ENCODE results near the gene TINCR.
"Not testable (repeated sequence)": the region's sequence is repeated elsewhere in the genome, so short reads cannot be mapped to it uniquely, and the experiment has no call there.

The TINCR gene

DNA sequence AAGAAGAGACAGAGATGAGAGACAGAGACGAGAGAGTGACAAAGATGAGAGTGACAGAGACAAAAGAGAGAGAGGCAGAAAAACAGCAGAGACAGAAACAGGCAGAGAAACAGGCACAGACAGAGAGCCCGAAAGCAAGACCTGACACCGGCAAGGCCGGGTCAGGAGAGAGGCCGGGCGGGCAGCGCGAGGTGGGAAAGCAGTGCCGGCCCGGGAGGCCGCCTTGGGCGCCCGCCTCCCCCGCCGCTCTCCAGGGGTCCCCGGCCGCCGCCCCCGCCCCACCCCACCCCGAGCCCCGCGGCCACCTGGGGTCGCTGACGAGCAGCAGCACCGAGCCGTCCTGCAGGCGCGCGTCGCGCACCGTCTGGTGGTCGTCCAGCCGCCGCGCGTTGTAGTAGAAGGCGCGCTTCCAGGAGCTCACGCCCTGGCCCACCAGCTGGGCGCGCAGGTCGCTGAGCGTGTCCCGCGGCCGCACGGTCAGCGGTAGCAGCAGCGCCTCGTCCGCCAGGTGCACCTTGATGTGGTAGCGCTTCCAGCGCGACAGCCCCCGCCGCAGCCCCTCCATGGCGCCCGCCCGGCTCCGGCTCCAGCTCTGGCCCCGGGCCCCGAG lies at the start of gene TINCR:
Gene TINCR, minus strand, starts transcription at position 594 of the 610 bp plus-strand sequence.
- no peak for DNase-seq

DNA sequence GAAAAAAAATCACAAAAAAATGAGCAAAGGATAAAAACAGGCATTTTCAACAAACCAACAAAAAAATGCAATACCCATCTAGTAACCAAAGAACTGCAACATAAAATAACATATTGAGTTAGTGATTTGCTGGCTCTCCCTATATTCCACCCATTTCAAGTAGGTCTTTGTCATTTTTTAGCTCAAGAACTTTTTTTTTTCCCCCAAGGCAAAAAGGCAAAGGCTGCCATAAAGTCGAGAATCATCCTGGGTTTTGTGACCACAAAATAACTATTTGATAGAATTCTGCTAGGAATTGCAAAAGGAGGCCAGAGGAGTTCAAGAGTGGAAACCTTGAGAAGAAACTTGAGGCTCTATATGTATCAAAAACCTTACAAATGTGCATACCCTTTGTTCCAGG lies 49.3 kb upstream of the TINCR start:
- DNase-seq: no peak

DNA sequence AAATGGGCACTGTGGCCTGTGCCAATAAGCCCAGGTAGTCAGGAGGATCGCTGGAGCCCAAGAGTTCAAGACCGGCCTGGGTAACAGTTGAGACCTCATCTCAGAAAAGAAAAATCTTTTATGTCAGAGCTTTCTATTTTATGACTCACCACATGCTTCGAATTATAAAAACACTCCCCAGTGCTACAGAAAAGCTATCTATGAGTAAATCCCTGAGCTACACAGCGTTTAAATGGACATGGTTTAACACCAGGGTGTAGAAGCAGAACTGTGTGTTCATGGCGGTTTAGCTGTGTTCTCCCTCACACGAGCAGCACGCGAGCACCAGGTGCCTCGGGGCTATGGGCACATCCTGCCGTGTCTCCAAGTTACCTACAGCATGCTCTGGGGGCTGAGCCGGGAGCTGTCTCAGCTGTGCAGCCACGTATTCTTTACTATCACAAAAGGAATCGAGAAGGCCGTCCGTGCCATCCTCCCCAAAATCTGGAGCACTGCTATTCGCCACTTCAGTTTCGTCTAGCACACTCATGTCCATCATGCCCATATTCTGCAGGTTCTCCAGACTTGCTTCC lies 48.1 kb upstream of the TINCR start:
- DNase-seq: no peak

DNA sequence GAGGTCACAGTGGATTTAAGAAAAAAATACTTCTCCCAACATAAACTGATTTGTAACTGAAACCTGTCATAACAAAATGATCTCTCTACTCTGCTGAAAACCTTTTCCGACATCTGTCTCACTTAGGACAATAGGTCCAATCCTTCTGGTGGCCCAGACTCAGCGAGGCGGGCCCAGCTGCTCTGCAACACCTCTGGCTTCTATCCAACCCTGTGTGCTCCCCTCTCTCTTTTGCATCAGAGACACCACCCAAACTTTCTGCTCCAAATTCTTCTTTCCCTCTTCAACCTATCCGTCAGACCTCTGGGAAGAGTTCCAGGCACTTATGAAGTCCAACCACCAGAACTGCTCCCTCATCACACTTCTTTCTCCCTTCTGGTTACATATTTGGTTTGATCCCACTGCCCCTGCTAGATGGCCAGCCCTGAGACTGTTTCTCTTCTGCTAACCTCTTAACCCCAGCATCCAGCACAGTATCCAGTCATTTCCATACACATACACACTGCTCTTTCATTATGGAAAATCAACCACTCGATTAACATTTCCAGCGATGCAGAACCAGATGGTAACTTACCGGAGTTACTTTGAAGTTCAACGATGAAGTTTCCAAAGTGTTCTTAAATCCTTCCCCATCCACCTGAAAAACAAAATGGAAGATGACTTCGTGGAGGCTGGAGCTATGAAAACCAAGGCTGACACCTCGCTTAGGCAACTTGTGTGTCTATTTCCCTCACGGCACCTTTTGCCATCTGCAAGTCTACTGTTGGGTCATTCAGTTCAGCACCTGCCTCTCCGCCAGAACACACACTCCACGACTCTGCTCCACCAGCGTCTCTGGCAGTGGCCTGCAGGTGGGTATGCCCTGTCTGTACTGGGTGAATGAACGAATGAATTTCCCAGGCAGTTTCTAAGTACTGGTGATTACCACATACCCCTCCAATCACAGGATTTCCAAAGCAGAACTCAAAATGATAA lies 45.4 kb upstream of the TINCR start:
- DNase-seq: no peak

DNA sequence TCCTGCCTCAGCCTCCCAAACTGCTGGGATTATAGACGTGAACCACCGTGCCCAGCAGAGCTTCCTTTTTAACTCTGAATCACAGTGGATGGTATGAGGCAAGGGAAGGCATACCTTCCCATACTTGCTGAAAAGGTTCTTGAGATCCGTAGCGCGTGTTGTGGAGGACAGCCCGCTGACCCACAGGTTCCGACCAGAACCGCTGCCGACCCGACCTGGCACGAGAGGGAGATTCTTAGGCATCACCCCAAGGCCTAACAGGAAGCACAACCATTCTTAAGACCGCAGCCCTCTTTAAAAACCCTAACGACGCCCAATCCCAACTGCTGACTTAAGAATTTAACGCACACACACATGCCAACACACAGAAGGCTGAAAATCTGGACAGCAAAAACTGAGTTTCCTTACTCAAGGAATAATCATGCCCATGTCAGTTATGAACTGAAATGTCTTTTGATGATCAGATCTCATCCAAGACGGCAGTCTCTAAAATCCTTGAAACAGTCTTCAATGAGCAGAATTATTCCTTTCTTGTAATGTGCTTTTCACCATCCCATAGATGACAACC lies 42.2 kb upstream of the TINCR start:
- DNase-seq: no peak

DNA sequence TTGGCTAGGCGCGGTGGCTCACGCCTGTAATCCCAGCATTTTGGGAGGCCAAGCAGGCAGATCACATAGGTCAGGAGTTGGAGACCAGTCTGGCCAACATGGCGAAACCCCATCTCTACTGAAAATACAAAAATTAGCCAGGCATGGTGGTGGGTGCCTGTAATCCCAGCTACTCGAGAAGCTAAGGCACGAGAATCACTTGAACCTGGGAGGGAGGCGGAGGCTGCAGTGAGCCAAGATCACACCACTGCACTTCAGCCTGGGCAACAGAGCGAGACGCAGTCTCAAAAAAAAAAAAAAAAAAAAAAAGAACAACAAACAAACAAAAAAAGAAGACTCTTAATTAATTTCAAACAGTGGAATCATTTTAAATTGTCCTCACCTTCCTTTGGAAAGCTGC lies 41.0 kb upstream of the TINCR start:
- DNase-seq: not testable (repeated sequence)

DNA sequence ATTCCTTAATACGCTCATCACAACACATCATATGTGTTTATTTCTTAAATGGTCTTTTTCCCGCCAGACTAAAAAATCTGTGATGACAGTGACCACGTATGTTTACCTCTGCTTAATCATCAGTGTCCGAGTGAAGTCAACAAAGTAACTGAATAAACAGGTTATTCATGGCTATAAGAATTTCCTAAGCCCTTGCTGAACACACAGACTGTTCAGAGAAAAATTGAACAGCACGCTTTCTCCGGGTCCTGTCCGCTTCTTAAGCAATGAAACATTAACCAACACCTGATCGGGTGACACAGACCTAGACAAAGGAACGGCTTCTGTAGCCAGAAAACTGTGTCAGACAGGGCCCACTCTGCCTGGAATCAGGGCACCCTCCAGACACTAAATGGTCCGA lies 40.5 kb upstream of the TINCR start:
- no peak for DNase-seq

DNA sequence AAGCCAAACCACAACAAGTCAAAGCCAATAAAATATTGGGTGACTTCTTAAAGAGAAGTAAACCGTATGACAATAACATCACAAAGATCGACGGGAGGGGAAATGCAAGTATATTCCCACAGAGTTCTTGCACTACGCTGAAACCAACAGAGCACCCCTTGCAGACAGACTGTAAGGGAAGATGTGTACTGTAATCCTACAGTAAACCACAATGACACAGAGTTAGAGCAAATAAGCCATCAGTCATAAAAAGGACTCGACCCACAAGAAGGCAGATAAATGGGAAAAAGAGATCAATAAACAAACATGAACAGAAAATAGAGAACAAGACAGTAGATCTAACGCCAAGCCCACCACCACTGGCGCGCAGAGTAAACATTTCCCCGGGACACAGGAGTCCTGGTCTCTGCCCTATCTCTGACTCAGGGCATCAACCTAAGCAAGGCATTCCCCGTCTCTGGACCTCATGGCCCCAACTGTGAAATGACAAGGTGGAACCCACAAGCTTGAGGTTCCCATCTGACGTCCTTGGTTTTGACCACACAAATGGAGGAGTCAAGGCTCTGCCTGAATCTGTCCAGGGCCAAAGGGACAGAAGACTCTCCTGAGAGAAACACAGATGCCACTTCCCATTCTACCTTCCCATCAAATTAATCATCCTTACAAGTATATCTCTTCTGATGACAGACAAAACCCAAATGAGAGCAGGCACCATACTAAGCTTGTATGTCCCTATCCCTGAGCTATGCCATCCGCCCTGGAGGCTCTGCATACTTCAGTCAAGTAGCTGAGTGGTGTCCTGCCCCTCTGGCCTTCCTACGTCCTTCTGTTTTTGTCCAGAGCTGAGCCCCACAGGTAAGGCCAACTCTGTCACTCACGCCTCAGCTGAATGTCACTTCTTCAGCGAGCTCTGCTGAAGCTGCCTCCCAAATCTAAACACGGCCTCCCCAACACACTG lies 39.8 kb upstream of the TINCR start:
- DNase-seq: no peak

DNA sequence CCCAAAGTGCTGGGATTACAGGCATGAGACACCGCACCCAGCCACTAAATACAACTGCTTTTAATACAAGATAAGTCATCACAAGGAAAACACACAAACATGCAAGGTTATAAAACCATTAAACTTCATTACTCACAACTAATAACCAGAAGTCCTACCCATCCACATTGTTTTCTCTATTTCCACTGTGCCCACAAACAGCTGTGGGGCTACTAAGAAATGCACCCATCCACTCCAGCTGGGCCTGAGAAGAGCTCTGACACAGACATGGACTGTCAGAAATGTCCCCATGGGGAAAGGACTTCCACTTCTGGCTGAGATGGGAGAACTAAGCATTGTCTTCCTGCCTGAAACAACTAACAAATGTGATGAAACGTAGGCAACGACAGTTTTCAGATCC lies 37.6 kb upstream of the TINCR start:
- DNase-seq: no peak

DNA sequence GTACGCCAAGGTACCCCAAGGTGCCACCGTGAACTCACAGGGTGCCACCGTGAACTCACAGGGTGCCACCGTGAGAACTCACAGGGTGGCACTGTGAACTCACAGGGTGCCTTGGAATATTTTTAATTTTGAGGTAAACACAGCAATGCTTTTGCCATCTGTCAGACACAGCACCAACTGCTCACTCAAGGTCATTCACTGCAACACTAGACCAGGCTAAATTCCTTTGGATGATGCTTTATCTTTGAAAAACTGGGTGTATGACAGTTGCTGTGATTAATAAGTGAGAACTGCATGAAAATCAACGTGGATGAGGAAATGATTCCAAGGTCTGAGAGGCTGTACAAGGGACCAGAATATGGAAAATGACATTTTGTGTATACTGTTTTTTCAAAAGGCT lies 35.9 kb upstream of the TINCR start:
- DNase-seq: no peak

DNA sequence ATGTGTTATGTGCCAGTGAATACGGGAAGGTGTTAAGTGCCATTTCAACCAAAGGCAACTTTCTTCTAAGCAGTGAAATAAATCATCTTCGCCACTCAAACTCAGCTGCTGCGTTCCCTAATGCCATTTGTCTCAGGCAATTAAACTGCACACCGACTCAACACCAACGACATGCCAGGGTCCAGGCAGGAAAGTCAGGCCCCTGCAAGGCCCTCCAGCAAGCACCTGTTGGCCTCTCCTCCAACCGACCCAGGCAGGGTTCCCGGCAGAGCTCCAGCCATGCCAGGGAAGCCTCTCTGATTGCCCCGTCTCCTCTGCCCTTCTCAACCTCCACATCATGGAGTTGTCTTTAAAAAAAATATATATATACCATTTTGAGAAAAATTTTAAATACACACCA lies 33.0 kb upstream of the TINCR start:
- no peak for DNase-seq

DNA sequence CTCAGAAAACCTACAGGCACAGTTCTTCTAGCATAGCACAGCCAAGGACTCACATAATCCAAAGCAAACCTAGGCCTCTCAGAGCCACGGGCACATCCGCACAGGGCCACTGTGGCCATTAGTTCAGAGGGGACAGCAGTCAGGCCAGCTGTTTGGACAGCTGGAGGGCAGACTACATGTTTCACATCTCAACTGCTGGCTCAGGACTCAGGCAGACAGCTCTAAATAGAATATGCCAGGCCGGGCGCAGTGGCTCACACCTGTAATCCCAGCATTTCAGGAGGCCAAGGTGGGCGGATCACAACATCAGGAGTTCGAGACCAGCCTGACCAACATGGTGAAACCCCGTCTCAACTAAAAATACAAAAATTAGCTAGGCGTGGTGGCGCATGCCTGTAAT lies 28.0 kb upstream of the TINCR start:
- DNase-seq: no peak

DNA sequence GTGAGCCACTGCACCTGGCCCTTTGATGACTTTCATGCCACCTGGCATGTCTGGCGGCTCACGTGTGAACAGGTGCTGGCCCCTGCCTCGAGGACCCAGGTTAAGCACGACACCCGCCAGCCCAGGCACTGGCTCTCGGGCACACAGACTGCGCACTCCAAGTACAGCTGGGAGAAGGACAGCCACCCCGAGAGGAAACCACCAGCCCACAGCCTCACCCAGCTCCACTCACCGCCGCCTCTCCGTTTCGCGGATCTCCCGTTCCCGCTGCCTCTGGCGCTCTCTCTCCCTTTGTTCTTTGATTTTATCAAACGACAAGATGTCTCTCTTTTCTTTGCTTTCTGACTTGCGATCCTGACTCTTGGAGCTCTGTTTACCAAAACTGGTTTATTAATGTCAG lies 27.4 kb upstream of the TINCR start:
- DNase-seq: no peak

DNA sequence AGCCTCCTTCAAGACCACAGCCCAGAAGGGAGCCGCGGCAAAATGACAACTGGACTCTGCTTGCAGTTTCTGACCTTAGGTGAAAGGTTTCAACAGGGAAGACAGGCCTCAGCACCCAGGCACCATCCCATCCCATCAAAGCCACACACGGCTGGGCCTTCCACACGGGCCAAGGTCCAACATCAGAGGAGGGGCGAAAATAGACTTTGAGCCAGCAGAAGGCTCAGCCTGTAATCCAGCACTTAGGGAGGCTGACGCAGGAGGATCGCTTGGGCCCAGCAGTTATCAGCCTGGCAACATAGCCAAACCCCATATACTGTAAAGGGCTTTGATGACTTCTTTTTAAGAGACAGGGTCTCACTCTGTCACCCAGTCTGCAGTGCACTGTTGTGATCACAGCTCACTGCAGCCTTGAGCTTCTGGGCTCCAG lies 26.8 kb upstream of the TINCR start:
- no peak for DNase-seq

DNA sequence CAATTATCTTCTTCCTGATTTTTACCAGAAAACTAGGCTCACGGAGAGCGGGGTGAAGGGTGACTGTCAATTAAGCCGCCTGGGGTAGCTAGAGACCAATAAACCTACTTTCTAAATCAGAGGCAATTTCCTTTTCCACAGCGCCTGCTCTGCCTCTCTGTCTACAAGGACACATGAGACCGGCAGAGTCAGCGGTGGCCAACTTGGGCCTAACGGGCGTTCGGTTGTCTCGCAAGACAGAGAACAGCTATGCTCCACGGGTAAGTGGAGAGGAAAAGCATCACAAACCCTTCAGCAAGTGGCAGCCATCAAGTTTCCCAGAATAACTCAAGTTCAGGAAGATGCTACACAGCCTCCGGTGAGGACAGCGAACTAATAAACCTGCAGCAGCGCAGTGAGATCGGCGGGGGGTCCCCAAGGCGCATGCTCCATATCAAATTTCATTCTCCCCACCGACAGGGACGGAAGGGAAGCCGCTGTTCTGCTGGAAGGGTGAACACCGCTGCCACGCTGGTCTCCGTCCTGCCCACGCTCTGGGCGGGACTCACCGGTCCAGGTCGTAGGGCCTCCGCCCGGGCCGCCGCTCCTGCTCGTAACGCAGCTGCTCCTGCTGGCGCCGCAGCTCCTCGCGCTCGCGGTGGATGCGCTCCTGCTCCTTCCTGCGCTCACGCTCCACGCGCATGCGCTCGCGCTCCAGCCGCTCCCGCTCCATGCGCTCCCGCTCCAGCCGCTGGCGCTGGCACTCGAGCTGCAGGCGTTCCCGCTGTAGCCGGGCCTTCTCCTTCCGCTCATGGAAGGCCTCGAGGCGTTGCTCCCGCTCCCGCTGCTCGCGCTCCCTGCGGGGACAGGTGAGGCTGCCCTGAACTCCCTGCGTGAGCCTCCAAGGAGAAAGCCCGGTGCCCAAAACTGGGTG lies 25.8 kb upstream of the TINCR start:
- no peak for DNase-seq

DNA sequence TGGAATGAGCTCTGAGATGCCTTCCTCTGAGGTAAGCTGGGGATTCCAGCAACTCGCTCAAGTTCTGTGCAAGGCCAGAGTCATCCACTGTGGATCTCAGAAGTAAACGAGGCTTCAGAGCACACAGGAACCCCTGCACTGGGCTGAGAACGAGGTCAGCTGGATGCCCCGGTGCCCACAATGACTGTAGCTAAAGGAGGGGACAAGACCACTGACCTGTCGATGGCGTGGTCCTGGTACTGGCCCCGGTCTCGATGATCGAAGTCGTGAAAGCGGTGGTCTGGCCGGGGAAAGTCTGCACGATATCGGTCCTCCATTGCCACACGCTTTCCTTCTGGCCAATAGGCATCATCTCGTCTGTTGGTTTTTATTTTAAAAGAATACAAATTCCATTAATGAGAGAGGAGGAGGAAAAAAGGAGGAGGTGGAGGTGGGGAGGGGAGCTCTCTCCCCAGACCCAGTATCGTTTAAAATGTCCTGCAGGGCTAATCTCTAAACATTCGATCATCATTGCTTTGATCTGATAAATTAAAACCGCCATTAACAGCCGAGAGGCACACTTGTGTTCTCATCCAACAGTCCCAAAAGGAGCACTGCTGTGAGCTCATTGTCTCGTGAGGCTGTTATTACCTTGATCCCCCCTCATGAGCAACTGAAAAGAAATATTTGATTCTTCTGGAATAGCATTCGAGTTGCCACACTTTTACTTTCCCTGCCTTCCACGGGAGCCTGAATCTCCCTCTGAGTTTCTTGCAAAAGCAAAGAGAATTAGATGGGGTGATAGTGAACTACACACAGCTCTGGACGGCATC lies 25.0 kb upstream of the TINCR start:
- DNase-seq: no peak

DNA sequence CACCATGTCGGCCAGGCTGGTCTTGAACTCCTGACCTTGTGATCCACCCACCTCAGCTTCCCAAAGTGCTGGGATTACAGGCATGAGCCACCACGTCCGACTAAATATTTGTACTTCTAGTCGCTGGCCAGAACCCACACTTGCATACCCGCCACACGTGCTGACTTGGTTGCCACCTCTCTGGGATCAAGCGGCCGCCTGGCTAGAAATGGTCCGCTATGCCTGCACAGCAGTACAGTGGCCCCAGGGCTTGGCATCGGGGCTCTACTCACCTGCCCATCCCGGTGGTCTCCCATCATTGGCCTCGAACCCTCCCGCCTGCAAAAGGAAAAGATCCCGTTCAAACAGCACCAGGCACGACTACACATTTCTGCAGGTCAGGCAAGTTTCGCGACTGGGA lies 23.7 kb upstream of the TINCR start:
- no peak for DNase-seq

DNA sequence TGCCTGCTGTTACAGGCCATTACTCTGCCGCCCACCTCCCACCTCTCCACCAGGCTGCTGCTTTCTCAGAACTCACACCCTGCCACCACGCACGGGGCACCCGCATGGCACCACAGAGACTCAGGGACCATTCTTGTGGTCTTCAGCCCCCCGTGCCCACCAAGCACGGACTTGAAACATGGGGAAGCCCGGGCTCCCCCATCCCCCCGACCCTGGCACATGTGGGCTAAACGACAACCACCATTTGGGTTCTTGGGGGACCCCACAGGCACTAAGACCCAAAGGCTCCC lies 23.1 kb upstream of the TINCR start:
- DNase-seq: no peak

DNA sequence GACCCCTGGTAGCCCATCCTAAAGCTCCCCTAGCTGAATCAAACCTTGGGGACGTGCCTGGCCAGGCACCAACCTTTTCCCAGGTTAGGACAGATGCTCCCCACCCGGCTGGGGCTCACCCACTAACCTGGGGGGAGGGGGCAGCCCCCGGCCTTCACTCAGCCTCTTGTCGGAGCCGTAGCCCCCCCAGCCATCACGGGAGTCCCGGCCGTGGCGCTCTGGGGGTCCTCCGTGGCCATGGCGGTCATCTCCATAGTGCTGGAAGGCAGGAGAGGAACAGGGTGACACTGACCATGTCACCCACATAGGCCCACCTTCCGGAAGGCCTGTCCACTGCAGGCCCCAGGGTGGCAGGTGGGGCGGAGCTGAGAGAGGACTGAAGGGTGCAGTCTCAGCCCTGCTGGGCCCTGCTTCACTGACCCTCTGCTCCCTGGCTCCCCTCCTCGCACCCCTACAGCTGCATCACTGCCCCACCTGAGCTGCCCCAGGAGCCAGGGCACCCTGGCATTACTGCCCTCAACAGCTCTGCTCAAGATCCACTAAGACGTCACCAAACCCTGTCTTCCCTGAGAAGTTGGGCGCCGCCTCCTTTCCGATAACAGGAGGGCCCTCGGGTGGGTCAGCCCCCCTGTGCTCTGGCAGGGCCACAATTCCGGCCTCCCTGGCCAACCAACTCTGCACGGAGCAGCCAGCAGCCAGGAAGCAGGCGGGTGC lies 22.6 kb upstream of the TINCR start:
- DNase-seq: no peak
